GM12878 (cell line): ENCODE results near the gene SLC35E4.

ENCODE experiments used
- CEBPB ChIP-seq, 2 experiments: fragments of 150-350 bp in 1 of 2; IDR thresholded peaks; 2 replicates each; pipeline ENCODE4 v1.6.1; 2012 to 2014; ENCODE audit warnings: low read depth in 2 of 2, low read length in 2 of 2, borderline replicate concordance in 1 of 2, inconsistent platforms in 1 of 2
- CHD1 ChIP-seq: IDR thresholded peaks from 2 replicates; pipeline ENCODE4 v1.6.1; 2012; ENCODE audit warnings: low read depth, low read length, improper control_type of control experiment
- POLR2A ChIP-seq: IDR thresholded peaks from 2 replicates; pipeline ENCODE4 v1.6.1; 2011; ENCODE audit warnings: low read depth, mild to moderate bottlenecking, low read length
- TAF1 ChIP-seq: IDR thresholded peaks from 2 replicates; pipeline ENCODE4 v1.6.1; 2011; ENCODE audit warnings: mild to moderate bottlenecking, low read depth, low read length, borderline replicate concordance
- TF ChIP-seq, protein P1 (sequence below): IDR thresholded peaks from 2 replicates; pipeline ENCODE4 v1.6.1; 2012; ENCODE audit warnings: low read depth, low read length, improper control_type of control experiment
- TF ChIP-seq, protein P2 (sequence below): IDR thresholded peaks from 2 replicates; pipeline ENCODE4 v1.6.1; 2011; ENCODE audit warnings: mild to moderate bottlenecking, low read depth, low read length, moderate library complexity; ENCODE audit not compliant: insufficient replicate concordance
- TF ChIP-seq, protein P3 (sequence below), 3 experiments: IDR thresholded peaks in 2 of 3; conservative IDR thresholded peaks in 1 of 3; 2 replicates each; pipeline ENCODE4 v1.5.1; 2011; ENCODE audit warnings: low read depth in 3 of 3, low read length in 3 of 3, mild to moderate bottlenecking in 3 of 3, control low read depth in 2 of 3, moderate library complexity in 2 of 3, inconsistent platforms in 1 of 3, mixed read lengths in 1 of 3; ENCODE audit not compliant: control insufficient read depth in 2 of 3, insufficient read depth in 1 of 3; ENCODE audit errors: extremely low read depth in 1 of 3

DNA sequence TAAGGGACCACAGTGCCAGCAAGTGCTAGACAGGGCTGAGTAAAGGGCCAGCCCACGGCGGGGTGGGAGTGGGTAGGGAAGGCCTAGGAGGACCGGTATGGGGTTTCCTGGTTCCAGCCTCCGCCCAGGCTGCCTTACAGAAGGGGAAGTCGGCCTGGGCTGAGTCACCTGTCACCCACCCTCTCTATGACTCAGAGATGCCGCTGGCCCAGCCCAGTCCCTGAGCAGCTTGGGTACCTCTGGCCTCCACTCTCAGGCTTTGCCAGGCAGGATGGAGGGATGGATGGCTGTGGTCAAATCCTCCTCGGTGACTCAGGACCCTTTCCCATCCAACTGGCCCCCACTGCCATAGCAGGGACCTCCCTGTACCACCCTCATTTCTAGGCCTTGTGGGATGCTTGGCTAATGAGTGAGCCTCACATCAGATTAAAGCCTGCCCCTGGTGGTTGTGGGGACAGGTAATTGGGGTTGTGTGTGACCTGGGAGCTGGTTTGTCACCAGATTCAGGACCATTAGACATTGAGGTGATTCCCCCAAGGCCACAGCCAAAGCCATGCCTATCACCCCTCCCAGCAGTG, 13.9 kb downstream of the SLC35E4 start:
- TF ChIP-seq POLR2A = peak; percentile 55; the same call in 1 of the 2 replicates
- TF ChIP-seq TAF1 = no peak
- TF ChIP-seq CHD1 = no peak
- TF ChIP-seq, protein P1, sequence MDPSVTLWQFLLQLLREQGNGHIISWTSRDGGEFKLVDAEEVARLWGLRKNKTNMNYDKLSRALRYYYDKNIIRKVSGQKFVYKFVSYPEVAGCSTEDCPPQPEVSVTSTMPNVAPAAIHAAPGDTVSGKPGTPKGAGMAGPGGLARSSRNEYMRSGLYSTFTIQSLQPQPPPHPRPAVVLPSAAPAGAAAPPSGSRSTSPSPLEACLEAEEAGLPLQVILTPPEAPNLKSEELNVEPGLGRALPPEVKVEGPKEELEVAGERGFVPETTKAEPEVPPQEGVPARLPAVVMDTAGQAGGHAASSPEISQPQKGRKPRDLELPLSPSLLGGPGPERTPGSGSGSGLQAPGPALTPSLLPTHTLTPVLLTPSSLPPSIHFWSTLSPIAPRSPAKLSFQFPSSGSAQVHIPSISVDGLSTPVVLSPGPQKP = no peak
- TF ChIP-seq CEBPB (IDR thresholded peaks at IDR 0.05; ENCODE audit: borderline replicate concordance in 1 of 2, low read depth in 2 of 2, low read length in 2 of 2) = no peak
- TF ChIP-seq, protein P2, sequence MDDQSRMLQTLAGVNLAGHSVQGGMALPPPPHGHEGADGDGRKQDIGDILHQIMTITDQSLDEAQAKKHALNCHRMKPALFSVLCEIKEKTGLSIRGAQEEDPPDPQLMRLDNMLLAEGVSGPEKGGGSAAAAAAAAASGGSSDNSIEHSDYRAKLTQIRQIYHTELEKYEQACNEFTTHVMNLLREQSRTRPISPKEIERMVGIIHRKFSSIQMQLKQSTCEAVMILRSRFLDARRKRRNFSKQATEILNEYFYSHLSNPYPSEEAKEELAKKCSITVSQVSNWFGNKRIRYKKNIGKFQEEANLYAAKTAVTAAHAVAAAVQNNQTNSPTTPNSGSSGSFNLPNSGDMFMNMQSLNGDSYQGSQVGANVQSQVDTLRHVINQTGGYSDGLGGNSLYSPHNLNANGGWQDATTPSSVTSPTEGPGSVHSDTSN = no peak
- TF ChIP-seq, protein P3, sequence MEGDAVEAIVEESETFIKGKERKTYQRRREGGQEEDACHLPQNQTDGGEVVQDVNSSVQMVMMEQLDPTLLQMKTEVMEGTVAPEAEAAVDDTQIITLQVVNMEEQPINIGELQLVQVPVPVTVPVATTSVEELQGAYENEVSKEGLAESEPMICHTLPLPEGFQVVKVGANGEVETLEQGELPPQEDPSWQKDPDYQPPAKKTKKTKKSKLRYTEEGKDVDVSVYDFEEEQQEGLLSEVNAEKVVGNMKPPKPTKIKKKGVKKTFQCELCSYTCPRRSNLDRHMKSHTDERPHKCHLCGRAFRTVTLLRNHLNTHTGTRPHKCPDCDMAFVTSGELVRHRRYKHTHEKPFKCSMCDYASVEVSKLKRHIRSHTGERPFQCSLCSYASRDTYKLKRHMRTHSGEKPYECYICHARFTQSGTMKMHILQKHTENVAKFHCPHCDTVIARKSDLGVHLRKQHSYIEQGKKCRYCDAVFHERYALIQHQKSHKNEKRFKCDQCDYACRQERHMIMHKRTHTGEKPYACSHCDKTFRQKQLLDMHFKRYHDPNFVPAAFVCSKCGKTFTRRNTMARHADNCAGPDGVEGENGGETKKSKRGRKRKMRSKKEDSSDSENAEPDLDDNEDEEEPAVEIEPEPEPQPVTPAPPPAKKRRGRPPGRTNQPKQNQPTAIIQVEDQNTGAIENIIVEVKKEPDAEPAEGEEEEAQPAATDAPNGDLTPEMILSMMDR (IDR thresholded peaks at IDR 0.05 in 2 of 3, conservative IDR thresholded peaks at IDR 0.05 in 1 of 3; ENCODE audit: control insufficient read depth in 2 of 3, extremely low read depth in 1 of 3, insufficient read depth in 1 of 3, low read depth in 3 of 3, low read length in 3 of 3) = peak in 1 of 3 experiments; percentile 16; a peak in 1 of 6 replicates
